ENCODE measurements around the gene GABRB3.

GABRB3 gene

DNA sequence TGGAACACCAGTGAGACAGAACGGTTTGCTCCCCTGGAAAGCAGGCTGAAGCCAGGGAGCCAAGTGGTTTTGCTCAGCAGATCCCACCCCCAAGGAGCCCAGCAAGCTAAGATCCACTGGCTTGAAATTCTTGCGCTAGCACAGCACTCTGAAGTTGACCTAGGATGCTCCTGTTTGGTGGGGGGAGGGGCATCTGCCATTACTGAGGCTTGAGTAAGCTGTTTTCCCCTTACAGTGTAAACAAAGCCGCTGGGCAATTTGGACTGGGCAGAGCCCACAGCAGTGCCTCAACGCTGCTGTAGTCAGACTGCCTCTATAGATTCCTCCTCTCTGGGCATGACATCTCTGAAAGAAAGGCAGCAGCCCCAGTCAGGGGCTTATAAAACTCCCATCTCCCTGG is 241.4 kb downstream of the GABRB3 start:
- in situ Hi-C loops (cut with HindIII; ENCODE audit: low pct_unique_long_range_greater_than_20kb, low sequenced_read_pairs), result no loop called here
- peak in 1 of 2 experiments; percentile 35 for DNase-seq (ENCODE audit: low read depth in 1 of 2, low spot score in 1 of 2)
- no peak for TF ChIP-seq JUND (IDR thresholded peaks at IDR 0.05; ENCODE audit: low read depth)

DNA sequence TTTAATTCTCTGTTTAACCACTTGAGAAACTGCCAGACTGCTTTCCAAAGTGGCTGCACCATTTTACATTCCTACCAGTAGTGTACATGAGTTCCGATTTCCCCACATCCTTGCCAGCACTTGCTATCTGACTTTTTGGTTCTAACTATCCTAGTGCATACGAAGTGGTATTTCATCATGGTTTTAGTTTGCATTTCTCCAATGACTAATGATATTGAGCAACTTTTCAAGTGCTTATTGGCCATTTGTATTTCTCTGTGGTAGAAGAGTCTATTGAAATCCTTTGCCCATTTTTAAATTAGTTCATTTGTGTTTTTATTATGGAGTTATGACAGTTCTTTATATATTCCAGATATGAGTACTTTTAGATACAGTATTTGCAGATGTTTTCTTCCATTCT is 247.8 kb downstream of the GABRB3 start:
- no peak for TF ChIP-seq JUND (IDR thresholded peaks at IDR 0.05; ENCODE audit: low read depth)
- DNase-seq (ENCODE audit: low read depth in 1 of 2, low spot score in 1 of 2), result no peak
- in situ Hi-C loops (cut with HindIII; ENCODE audit: low pct_unique_long_range_greater_than_20kb, low sequenced_read_pairs), result no loop called here

DNA sequence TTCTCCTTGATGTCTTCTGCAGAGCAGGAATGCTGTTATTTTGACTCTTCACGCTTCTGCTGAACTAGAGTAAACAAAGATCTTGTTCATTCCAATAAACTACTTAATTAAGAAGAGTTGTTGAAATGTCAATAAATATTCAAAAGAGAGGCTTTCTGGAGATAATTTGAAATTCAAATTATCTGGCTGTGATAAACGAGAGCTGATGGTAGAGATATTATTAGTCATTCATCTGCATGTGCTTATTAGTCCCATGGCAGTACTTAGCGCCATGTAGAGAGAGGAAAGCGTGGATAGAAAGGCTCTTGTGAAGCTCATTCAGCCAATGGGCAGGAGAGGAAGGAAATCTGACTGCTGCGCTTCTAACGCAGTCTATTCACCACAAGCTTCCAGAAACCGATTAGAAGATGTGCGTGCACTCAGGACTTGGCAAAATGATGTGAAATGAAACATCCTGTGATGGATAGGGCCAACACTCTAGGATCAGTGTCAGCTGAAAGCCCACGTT is 251.1 kb downstream of the GABRB3 start:
- no peak for DNase-seq (ENCODE audit: low read depth in 1 of 2, low spot score in 1 of 2)
- no peak for TF ChIP-seq JUND (IDR thresholded peaks at IDR 0.05; ENCODE audit: low read depth)
- in situ Hi-C loops (cut with HindIII; ENCODE audit: low pct_unique_long_range_greater_than_20kb, low sequenced_read_pairs), result no loop called here

DNA sequence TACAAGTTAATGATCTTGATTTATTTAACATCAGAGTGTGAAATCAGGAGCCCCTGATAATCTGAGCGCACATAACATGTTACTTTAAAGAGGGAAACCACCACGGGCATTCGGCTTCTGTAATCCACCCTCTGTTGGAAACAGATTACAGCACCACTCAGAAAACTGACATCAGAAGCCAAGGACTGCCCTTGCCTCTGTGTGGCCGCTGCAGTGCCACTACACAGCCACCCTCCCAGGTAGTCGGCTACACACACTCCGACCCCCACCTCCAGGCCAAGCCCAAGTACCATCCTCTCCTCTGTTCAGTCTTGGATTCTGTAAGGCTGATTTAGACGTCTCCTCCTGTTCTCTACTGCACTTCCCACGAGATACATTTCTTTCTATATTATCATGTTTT is 251.7 kb downstream of the GABRB3 start:
- DNase-seq (ENCODE audit: low read depth in 1 of 2, low spot score in 1 of 2), result no peak
- in situ Hi-C loops (cut with HindIII; ENCODE audit: low pct_unique_long_range_greater_than_20kb, low sequenced_read_pairs), result no loop called here
- no peak for TF ChIP-seq JUND (IDR thresholded peaks at IDR 0.05; ENCODE audit: low read depth)

DNA sequence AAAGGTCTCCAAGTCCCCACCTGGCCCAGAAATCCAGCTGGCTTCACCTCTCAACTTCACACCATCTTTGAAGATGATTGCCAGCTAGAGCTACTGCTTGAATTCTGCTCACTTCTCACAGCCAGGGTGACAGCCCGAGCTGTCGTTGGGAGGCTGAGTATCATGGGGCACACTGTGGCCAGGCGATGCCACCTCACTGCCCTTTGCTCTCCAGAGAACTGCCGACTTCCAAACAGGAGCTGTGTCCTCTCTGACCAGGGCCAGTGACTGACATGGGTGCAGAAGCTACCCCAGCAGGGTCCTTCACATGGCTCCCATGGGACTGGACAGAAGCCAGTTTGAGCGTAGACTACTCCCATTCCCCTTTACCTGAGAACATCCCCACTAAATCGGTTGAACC is 254.0 kb downstream of the GABRB3 start:
- TF ChIP-seq JUND (IDR thresholded peaks at IDR 0.05; ENCODE audit: low read depth), result no peak
- DNase-seq (ENCODE audit: low read depth in 1 of 2, low spot score in 1 of 2), result no peak
- in situ Hi-C loops (cut with HindIII; ENCODE audit: low pct_unique_long_range_greater_than_20kb, low sequenced_read_pairs), result no loop called here

DNA sequence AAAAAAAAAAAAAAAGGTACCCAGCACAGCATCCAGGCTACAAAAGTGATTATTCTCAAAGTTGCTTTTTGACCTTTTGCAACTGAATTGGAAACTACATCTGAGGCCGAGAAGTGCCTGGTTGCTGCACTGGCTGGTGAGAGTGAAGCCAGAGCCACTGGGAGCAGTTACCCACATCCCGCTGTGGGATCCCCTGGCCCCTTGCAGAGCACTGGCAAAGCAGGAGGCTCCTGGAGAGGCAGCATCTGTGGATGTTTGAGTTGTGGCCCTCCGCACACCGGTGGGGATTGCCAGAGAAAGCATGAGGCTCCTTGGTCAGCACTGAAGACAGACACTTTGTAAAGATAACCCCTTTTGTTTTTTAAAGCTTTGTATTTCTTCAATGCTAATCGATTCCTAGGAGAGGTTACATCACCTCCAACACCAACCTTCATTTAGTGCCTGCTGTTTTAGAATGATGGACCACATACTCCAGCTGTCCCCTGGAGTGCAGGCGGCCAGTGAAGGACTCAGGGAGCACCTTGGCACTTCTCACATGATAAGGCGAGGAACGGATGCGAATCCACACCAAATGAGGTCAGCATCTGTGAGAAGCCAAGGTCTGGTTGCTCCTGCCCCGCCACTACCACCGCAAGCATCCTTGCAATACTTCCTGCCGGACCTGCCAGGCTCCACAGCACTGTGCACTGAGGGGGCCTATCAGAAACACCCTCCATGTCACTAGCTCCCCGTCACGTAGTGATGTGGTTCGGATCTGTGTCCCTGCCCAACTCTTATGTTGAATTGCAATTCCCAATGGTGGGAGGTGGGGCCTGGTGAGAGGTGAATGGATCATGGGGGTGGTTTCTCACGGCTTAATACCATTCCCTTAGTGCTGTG is 256.5 kb downstream of the GABRB3 start:
- no peak for TF ChIP-seq JUND (IDR thresholded peaks at IDR 0.05; ENCODE audit: low read depth)
- DNase-seq (ENCODE audit: low read depth in 1 of 2, low spot score in 1 of 2), result no peak
- in situ Hi-C loops (cut with HindIII; ENCODE audit: low pct_unique_long_range_greater_than_20kb, low sequenced_read_pairs), result no loop called here

DNA sequence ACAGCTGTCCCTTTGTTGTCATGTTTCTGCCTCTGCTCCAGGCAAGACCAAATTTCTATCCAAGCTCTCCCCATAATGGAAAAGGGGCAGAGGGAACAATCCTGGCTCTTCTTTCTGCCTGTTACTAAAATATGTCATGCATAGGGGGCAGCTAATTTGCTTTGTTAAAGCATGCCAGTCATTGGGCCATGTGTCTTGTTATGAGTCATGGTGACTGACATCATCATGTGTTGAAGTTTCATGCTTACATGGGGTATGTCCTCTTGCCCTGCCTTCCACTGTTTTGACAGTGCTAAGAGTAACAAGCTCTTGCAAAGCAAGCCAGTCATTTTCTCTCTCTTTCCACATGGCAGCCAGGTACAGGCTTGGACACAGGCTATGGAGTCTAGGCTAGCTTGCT is 268.9 kb downstream of the GABRB3 start:
- no peak for DNase-seq (ENCODE audit: low read depth in 1 of 2, low spot score in 1 of 2)
- in situ Hi-C loops (cut with HindIII; ENCODE audit: low pct_unique_long_range_greater_than_20kb, low sequenced_read_pairs), result no loop called here
- TF ChIP-seq JUND (IDR thresholded peaks at IDR 0.05; ENCODE audit: low read depth), result no peak

All from T47D (cell line).